GM18505 (cell line): ENCODE data around the gene SYNDIG1.

Source experiments
- ATAC-seq: cut with Tn5 transposase; IDR thresholded peaks from one replicate; pipeline ENCODE4 v1.9.1; 2021; ENCODE audit not compliant: unreplicated experiment
- POLR2A ChIP-seq: IDR thresholded peaks from 4 replicates; pipeline ENCODE4 v1.6.1; 2011; ENCODE audit warnings: borderline replicate concordance; ENCODE audit not compliant: insufficient read depth, insufficient read length; ENCODE audit errors: extremely low read depth

Gene SYNDIG1

GRCh38 chr20:24469116-24469893 lies at the start of gene SYNDIG1:
Gene SYNDIG1, plus strand, starts transcription at chr20:24469629. Its CDS starts 73,469 bp downstream, at chr20:24543098.
- no peak for ATAC-seq
- no peak for TF ChIP-seq POLR2A

- no peak for ATAC-seq
Measured at GRCh38 chr20:24419786-24420185, 49.6 kb upstream of the SYNDIG1 start.

GRCh38 chr20:24420567-24420966 lies 48.9 kb upstream of the SYNDIG1 start:
- no peak for ATAC-seq

More at GRCh38 chr20:24419786-24420185, 49.6 kb upstream of the SYNDIG1 start:
- TF ChIP-seq POLR2A, result no peak

GRCh38 chr20:24421071-24421470 lies 48.4 kb upstream of the SYNDIG1 start:
- ATAC-seq, result no peak
- no peak for TF ChIP-seq POLR2A

More at GRCh38 chr20:24420567-24420966, 48.9 kb upstream of the SYNDIG1 start:
- no peak for TF ChIP-seq POLR2A

GRCh38 chr20:24422091-24422760 lies 47.2 kb upstream of the SYNDIG1 start:
- no peak for ATAC-seq
- no peak for TF ChIP-seq POLR2A

GRCh38 chr20:24423390-24424313 lies 45.8 kb upstream of the SYNDIG1 start:
- no peak for TF ChIP-seq POLR2A
- no peak for ATAC-seq

- no peak for TF ChIP-seq POLR2A
Measured at GRCh38 chr20:24425523-24426135, 43.8 kb upstream of the SYNDIG1 start.

GRCh38 chr20:24431279-24432045 lies 38.0 kb upstream of the SYNDIG1 start:
- no peak for ATAC-seq
- no peak for TF ChIP-seq POLR2A

More at GRCh38 chr20:24425523-24426135, 43.8 kb upstream of the SYNDIG1 start:
- no peak for ATAC-seq

- no peak for TF ChIP-seq POLR2A
- no peak for ATAC-seq
Measured at GRCh38 chr20:24432046-24432442, 37.4 kb upstream of the SYNDIG1 start.

- TF ChIP-seq POLR2A, result no peak
- ATAC-seq, result no peak
Measured at GRCh38 chr20:24436160-24436559, 33.3 kb upstream of the SYNDIG1 start.

- TF ChIP-seq POLR2A, result no peak
- ATAC-seq, result no peak
Measured at GRCh38 chr20:24437196-24438082, 32.0 kb upstream of the SYNDIG1 start.
